Measurements from ENCODE around the gene TRIM38.

Gene TRIM38

GRCh38 chr6:25965058-25965457 is 2.5 kb downstream of the TRIM38 start:
- TF ChIP-seq POLR2AphosphoS5 (IDR thresholded peaks at IDR 0.05; ENCODE audit: low read depth, low read length) (no peak), SIN3A (IDR thresholded peaks at IDR 0.05; ENCODE audit: borderline replicate concordance, insufficient read depth, low read length) (no peak), TAF1 (IDR thresholded peaks at IDR 0.05; ENCODE audit: borderline replicate concordance, insufficient read depth, low read length) (no peak), REST (IDR thresholded peaks at IDR 0.05; ENCODE audit: insufficient read depth in 1 of 2, low read depth in 2 of 2, low read length in 2 of 2) (no peak), FOXP2 (optimal IDR thresholded peaks at IDR 0.05; ENCODE audit: borderline replicate concordance, extremely low read depth, extremely low read length, insufficient read depth) (no peak)

- TF ChIP-seq SIN3A (IDR thresholded peaks at IDR 0.05; ENCODE audit: borderline replicate concordance, insufficient read depth, low read length) (no peak), REST (IDR thresholded peaks at IDR 0.05; ENCODE audit: insufficient read depth in 1 of 2, low read depth in 2 of 2, low read length in 2 of 2) (no peak), FOXP2 (optimal IDR thresholded peaks at IDR 0.05; ENCODE audit: borderline replicate concordance, extremely low read depth, extremely low read length, insufficient read depth) (no peak), POLR2AphosphoS5 (IDR thresholded peaks at IDR 0.05; ENCODE audit: low read depth, low read length) (no peak), TAF1 (IDR thresholded peaks at IDR 0.05; ENCODE audit: borderline replicate concordance, insufficient read depth, low read length) (no peak)
Observed at GRCh38 chr6:25966711-25967110, 4.1 kb downstream of the TRIM38 start.

- no peak for TF ChIP-seq REST (IDR thresholded peaks at IDR 0.05; ENCODE audit: insufficient read depth in 1 of 2, low read depth in 2 of 2, low read length in 2 of 2)
- TF ChIP-seq TAF1 (IDR thresholded peaks at IDR 0.05; ENCODE audit: borderline replicate concordance, insufficient read depth, low read length) = no peak
- no peak for TF ChIP-seq SIN3A (IDR thresholded peaks at IDR 0.05; ENCODE audit: borderline replicate concordance, insufficient read depth, low read length)
- TF ChIP-seq FOXP2 (optimal IDR thresholded peaks at IDR 0.05; ENCODE audit: borderline replicate concordance, extremely low read depth, extremely low read length, insufficient read depth) = no peak
- TF ChIP-seq POLR2AphosphoS5 (IDR thresholded peaks at IDR 0.05; ENCODE audit: low read depth, low read length) = no peak
Observed at GRCh38 chr6:25968769-25969168, 6.2 kb downstream of the TRIM38 start.

DNA sequence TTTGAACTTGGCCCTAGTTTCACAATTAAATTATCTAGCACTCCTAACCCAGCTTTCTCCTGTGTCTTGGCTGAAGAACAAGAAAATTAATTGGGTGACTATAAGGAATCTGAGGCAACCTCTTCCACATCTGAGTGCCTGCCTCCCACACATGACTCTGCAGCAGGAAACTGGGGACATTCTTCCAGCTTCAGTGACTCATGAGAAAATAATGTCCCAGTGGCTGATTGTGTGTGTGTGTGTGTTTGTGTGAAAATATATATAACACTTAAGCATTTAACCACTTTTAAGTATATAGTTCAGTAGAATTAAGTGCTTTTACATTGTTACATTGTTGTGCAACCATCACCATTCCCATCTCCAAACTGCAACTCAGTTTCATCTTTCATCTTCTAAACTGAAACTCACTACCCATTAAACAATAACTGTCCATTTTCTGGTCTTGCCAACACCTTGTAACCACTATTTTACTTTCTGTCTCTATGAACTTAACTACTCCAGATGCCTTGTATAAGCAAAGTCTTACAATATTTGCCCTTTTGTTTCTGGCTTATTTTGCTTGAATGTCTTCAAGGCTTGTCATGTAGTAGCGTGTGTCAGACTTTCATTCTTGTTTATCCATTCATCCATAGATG is 8.7 kb downstream of the TRIM38 start:
- TF ChIP-seq POLR2AphosphoS5 (IDR thresholded peaks at IDR 0.05; ENCODE audit: low read depth, low read length) (no peak), TAF1 (IDR thresholded peaks at IDR 0.05; ENCODE audit: borderline replicate concordance, insufficient read depth, low read length) (no peak), REST (IDR thresholded peaks at IDR 0.05; ENCODE audit: insufficient read depth in 1 of 2, low read depth in 2 of 2, low read length in 2 of 2) (no peak; a peak in 1 of 4 replicates), SIN3A (IDR thresholded peaks at IDR 0.05; ENCODE audit: borderline replicate concordance, insufficient read depth, low read length) (no peak), FOXP2 (optimal IDR thresholded peaks at IDR 0.05; ENCODE audit: borderline replicate concordance, extremely low read depth, extremely low read length, insufficient read depth) (no peak)

All from PFSK-1 (cell line).